Stimulated activated CD4-positive, alpha-beta T cell treated with anti-CD3 and anti-CD28 coated beads, Interleukin-4, amount 100 ng/mL, for 24 hours (primary cell): ENCODE results near the gene CPO.
A peak's percentile ranks its signal among the peaks of the same experiment; 100 is the strongest.

Source experiments
- DNase-seq: peaks from one replicate; pipeline ENCODE4 v3.0.0-alpha.2; 2020

Gene CPO

DNA sequence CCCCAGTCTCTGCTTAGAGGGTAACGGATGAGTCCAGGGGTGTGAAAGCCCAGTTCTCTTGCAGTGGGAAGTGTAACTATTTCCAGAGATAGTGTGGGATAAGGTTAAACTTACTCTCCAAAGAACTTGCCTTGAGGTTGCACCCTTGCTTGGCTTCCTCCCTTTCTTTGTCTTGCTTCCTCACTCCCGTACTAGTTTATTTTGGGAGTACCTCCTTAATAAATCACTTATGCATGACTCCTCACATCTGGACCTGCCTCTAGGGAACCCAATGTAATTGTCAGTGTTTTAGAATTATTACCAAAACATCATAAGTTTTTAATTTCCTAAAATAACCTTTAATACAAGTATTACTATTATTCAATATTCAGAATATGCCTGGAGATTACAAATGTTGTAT, 35.2 kb downstream of the CPO start:
- no peak for DNase-seq

GRCh38 chr2:206978746-206979145, 39.4 kb downstream of the CPO start:
- DNase-seq, result no peak

DNA sequence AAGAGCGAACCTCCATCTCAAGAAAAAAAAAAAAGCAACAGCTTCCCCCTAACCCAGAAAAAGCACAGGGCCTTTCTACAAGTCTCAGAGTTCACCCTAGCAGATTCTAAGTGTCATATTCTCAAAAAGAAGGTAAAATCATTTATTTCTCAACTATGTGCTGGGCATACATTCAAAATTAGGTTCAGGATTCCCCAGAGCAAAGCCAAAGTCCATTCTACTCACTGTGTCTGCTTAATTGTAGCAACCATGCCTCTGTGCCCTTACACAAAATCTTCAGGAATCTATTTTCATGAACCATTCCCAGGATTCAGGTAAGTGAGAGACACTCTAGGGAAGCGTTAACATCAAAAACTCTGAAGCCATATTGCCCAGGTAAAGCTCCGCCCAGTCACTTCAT, 40.0 kb downstream of the CPO start:
- no peak for DNase-seq

DNA sequence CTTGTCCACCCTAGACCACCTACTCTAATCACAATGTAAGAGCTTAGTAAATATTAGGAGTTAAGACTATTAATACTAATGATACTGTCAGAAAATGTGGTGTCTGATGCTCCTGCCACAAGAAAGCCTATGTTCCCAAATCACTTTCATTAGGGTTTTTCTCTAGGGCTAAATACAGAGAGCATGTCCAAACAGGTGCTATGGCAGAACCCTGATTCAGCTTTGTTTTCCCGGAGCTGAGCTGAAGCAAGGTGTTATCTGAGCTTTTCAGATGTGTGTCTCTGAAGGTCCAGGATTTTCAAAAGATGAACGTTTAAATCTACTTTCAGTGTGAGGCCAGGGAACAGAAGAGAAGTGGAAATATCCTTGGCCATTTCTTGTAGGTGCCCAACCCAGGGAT, 40.6 kb downstream of the CPO start:
- no peak for DNase-seq

DNA sequence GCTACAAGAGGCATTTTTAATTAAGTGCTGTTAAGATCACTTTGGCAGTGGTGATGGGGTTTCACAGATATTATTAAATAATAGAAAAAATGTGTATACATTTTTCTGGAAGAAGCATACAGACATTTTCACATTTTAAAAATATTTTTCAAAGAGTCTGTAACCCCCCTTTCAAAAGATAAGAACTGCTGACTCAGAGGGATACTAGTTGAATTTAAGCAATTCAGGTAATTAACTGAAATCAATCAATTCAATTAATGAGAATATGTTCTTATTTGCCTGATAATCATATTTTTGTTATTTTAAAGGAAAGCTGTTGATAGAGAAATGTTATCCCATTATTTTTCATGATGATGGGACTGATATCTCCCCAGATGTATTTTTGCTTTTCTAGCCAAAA, 41.1 kb downstream of the CPO start:
- DNase-seq, result no peak

DNA sequence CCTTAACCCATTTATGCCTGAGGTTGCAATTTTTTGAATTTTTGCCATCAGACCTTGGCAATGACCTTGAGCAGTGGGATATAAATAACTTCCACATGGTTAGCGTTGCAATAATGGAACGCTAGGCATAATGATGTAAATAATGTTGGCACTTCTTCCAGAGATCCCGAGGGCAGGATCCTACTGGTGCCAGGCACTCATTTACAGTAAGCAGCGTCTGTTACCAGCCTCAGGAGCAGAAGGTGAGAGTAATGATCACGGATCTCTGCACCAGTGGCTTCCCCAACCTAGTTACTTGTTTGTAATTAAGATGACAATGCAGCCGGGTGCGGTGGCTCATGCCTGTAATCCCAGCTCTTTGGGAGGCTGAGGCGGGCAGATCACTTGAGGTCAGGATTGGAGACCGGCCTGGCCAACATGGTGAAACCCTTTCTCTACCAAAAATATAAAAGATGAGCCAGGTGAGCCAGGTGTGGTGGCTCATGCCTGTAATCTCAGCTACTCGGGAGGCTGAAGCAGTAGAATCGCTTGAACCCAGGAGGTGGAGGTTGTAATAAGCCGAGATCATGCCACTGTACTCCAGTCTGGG, 41.9 kb downstream of the CPO start:
- DNase-seq, result no peak

- peak; percentile 57 for DNase-seq
Measured at GRCh38 chr2:206981739-206982340, 42.5 kb downstream of the CPO start.

DNA sequence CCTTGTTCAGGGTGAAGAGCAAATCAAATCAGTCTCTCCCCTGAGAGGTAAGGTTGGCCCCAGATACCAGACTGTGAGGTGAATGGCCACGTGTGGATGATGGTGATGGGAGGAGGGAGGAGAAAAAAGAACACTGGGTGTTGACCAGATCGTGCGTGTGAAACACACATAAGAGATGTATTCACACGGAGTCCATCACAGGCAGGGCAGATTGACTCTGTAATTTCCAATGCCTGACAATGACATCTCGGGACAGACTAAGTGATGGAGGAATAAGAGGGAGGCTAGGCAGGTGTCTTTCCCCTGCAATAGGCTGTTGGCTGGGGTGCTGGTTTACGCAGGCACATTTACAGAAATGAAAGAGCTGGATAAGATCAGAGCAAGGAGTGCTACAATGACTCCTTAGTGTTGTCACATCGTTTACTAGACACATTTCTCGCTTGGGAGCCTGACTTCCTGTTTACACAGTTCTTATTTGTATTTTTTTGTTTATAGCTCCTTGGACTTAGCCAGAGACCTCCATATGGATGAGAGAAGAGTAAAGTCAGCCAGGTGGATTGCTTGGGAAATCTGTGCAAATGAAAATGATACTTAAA, 43.1 kb downstream of the CPO start:
- DNase-seq, result no peak

DNA sequence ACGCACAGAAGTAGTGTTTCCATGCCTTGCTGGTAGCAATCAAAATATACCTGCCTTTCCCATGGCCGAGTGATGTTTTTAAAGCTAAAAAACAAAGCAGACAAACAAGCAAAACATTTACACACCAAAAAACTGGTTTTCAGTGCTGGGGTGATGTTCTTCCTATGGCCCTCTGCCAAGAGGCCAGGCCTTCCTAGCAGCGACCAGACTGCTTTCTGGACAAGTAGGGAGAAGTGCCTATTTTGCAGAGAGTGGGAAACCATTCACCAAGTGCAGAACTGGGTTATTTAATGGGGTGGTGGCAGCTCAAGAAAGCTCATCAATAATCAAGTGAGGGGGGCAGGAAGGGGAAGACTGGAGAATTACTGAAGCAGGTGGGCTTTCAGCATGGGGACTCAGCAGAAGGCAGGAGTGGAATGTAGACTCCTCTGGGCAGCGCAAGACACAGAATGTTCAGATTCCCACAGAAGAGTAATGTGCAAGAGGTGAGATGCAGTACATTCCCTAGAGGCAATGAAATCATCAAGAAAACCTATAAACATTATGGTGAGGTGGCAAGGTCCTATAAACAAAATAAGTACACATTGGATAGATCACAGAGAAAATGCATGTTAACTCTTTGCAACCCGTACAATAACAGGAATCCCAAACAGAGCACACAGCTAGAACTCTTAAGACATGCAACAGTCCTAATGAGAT, 44.0 kb downstream of the CPO start:
- no peak for DNase-seq

- DNase-seq, result no peak
Measured at GRCh38 chr2:206984206-206984605, 44.9 kb downstream of the CPO start.

DNA sequence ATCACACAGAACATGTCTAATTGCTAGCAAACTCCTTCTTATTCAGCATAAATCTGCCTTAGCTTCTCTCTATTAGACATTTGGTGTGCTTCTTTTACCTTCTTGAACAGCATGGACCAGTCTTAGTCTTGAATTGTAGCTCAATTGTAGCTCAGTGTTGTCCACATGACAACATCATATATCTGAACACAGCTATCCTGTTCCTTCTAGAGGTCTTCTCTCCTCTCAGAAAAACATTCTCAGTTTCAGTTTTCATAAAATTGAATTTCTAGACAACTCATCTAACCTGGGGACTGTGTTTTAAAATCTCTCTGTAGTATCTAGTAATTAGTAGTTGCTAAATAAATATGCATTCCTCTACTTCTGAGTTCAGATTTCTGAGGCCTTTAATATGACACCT, 47.6 kb downstream of the CPO start:
- DNase-seq, result no peak

DNA sequence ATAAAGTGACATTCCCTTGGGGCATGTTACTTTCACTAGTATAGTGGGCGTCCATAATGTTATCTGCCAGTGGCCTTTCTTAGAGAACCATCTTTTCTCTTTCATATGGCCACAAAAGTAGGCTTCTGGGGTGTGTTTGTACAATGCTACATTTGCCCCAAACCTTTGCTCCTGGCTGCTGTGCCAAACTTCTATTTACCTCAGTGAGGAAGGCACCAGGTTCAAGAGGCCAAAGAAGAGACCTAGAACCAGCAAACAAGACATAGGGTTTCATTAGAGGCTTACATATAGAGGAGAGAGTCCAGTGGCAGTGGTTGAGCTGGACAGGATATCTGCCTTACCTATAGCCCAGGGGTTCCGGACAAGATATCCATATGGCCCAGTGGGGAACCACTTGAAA, 48.5 kb downstream of the CPO start:
- DNase-seq, result no peak

GRCh38 chr2:206988884-206989283, 49.6 kb downstream of the CPO start:
- no peak for DNase-seq

DNA sequence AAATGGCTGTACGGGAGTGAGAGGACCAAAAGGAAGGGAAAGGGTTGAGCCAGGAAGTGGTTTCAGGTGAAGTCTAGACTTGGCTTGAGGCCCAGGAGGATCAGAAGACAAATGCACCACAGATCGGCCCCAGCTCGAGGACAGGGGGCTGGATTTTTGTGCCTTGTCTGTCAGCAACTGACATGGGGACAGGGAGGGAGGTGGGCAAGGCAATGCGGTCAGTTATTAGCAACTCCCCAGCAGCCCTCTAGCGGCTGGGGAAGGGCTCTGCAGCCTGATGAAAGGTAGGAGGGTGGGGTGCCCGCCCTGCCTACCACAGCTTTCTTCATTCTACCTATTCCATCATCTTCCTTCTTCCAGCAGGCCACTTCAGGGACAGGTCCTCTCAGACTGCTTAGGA, 50.0 kb downstream of the CPO start:
- no peak for DNase-seq

- no peak for DNase-seq
Measured at GRCh38 chr2:206990360-206990759, 51.0 kb downstream of the CPO start.

- no peak for DNase-seq
Measured at GRCh38 chr2:206991070-206991469, 51.8 kb downstream of the CPO start.

- no peak for DNase-seq
Measured at GRCh38 chr2:206993396-206993911, 54.1 kb downstream of the CPO start.

DNA sequence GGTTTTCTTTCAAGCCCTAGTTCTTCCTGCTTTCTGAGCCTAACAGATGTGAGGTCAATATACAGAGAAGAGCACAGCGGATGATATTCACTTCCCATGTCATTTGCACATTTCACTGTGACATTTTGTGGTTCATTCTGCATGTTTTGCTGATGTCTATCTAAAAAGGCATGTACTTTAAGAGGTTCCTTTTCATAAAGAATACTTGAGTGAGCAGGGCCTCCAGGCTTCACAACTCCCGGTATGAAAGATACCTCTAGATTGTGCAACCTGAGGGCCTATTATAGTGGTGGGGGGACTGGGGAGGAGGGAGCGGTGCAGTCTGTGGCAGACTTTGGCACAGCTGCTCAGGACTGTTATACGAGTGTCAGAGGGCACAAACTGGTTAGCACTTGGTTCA, 54.6 kb downstream of the CPO start:
- no peak for DNase-seq

GRCh38 chr2:206996556-206997065, 57.3 kb downstream of the CPO start:
- DNase-seq, result no peak

DNA sequence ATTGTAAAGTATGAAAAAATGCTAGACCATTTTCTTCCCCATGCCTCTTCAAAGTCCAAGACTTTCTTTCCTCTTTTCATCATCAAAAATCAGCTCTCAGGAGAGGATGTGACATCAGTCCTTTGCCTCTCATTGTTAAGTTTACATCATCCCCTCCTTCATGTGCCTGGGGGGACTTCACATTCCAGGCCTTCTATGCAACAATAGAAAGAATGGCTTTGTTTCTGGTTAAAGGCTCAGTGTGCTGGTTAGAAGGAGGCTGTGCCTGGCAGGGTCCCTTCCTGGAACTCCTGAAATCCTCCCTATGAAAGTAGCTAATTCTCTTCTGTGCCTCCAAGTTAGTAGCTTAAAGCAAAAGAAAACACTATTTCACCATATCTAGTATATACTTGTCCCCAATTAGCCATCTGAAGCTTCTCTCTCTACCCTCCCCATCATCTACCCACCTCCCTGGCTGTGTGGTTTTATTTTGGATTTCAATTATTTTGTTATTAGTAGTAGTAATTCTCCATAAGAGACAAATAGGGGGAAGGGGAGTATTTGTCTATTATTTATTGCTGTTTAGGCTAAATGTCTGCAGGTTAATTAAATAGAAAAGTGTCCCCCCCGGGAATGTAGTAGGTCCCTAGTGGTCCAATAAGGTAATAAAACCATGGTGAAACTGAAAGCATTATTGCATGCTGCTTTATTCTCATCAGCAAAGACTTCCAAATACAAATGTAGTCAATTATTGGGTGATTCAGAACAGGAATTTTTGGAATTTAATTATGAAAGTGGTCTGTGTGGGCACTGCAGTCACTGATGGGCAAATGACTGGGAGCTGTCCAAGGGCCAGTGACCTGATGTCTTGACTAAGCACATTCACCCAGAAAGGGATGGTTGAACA, 69.0 kb downstream of the CPO start:
- no peak for DNase-seq

DNA sequence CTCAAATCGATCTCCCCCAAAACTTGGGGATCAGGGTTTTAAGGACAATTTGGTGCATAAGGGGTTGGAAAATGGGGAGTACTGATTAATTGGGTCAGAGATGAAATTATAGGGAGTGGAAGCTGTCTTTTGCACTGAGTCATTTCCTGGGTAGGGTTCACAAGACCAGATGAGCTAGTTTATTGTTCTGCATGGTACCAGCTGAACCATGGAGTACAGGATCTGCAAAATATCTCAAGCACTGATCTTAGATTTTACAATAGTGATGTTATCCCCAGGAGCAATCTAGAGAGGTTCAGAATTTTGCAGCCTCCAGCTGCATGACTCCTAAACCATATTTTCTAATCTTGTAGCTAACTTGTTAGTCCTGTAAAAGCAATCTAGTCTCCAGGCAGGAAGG, 73.1 kb downstream of the CPO start:
- no peak for DNase-seq

GRCh38 chr2:207014424-207014823, 75.1 kb downstream of the CPO start:
- no peak for DNase-seq

GRCh38 chr2:207015901-207016300, 76.6 kb downstream of the CPO start:
- DNase-seq, result no peak
